ENCODE measurements around the gene DNAJC4. TPM values are rescaled to one million over a fixed set of nuclear protein-coding genes. Genes with fewer than 3 reads are reported as not detected.
A peak's percentile ranks its signal among the peaks of the same experiment; 100 is the strongest.

Gene DNAJC4
- total and polyA plus RNA-seq, 9 donors: 25.0 to 69.1 (median 43.1) TPM

GRCh38 chr11:64240435-64241240 lies 10.3 kb downstream of the DNAJC4 start, which contains the start of gene FKBP2:
Gene FKBP2, plus strand, starts transcription at chr11:64241095. Its CDS starts 1,293 bp downstream, at chr11:64242388.
- 2 to 4% (median 2%) methylated on average over 48 to 58 of the region's 58 CpGs for WGBS, 3 donors
- intact Hi-C loops (cut with DNase I): loop anchor here in 1 of 4 donors (1.0 to 5.0 kb wide), 2 partner anchors 30 to 67 kb away; partner anchors contain the start of gene ESRRA
- peak within 1 kb of the TSS; percentile 96 for H3K4me3 ChIP-seq
- TF ChIP-seq CTCF (IDR thresholded peaks at IDR 0.05) (peak in 1 of 3 donors; percentile 24), EP300 (IDR thresholded peaks at IDR 0.05) (peak; percentile 91), POLR2A (IDR thresholded peaks at IDR 0.05) (peak; percentile 82)
- peak; percentile 97 to 99 (median 98) for DNase-seq
- H3K27me3 ChIP-seq: no peaks in the 10 kb centered on the region
- H3K9me3 ChIP-seq: no peaks in the 10 kb centered on the region
- H3K27ac ChIP-seq: peak within 1 kb of the TSS; percentile 89 to 99
- no peaks in the 10 kb centered on the region for H3K36me3 ChIP-seq
- peaks cover 8% of the 10 kb centered on the region for H3K4me1 ChIP-seq (ENCODE audit: insufficient read depth)

GRCh38 chr11:64241241-64241490 lies 10.8 kb downstream of the DNAJC4 start:
- Histone ChIP-seq H3K4me3 (peak overlapping the region; percentile 96), H3K27me3 (no peaks in the 10 kb centered on the region), H3K9me3 (no peaks in the 10 kb centered on the region), H3K36me3 (no peaks in the 10 kb centered on the region), H3K27ac (peak overlapping the region; percentile 89 to 99), H3K4me1 (ENCODE audit: insufficient read depth) (peaks cover 13% of the 10 kb centered on the region)
- TF ChIP-seq CTCF (IDR thresholded peaks at IDR 0.05) (no peak), EP300 (IDR thresholded peaks at IDR 0.05) (no peak), POLR2A (IDR thresholded peaks at IDR 0.05) (no peak)
- 0 to 1% (median 1%) methylated on average over 20 to 24 of the region's 24 CpGs for WGBS, 3 donors
- DNase-seq: peak in 3 of 5 donors; percentile 100
- intact Hi-C loops (cut with DNase I): loop anchor here in 1 of 4 donors (1.0 to 5.0 kb wide), 2 partner anchors 29 to 66 kb away; partner anchors contain the start of gene ESRRA

- Histone ChIP-seq H3K27me3 (no peaks in the 10 kb centered on the region), H3K27ac (peak overlapping the region; percentile 39 to 89), H3K4me1 (ENCODE audit: insufficient read depth) (peaks cover 14% of the 10 kb centered on the region), H3K9me3 (no peaks in the 10 kb centered on the region), H3K4me3 (peak overlapping the region; percentile 96), H3K36me3 (no peaks in the 10 kb centered on the region)
- DNase-seq: peak in 4 of 5 donors; percentile 70 to 100 (median 90)
- intact Hi-C loops (cut with DNase I): loop anchor here in 1 of 4 donors (1.0 to 5.0 kb wide), 2 partner anchors 29 to 66 kb away; partner anchors contain the start of gene ESRRA
- WGBS, 3 donors: 0 to 1% (median 0%) methylated on average over 56 to 63 of the region's 63 CpGs
- no peak for TF ChIP-seq CTCF (IDR thresholded peaks at IDR 0.05)
- peak; percentile 51 for TF ChIP-seq POLR2A (IDR thresholded peaks at IDR 0.05)
These were observed 11.4 kb downstream of the DNAJC4 start for GRCh38 chr11:64241491-64242374.

- intact Hi-C loops (cut with DNase I): loop anchor here in 1 of 4 donors (5.0 kb wide), 1 partner anchor 64 kb away; the partner anchor contains the start of gene ESRRA
- WGBS, 3 donors: 76 to 82% (median 81%) methylated on average over 8 of the region's 8 CpGs
These were observed 13.0 kb downstream of the DNAJC4 start for GRCh38 chr11:64243236-64243854.

More at GRCh38 chr11:64243236-64243854, 13.0 kb downstream of the DNAJC4 start:
- no peaks in the 10 kb centered on the region for H3K9me3 ChIP-seq
- H3K27me3 ChIP-seq: no peaks in the 10 kb centered on the region
- TF ChIP-seq CTCF (IDR thresholded peaks at IDR 0.05): no peak
- TF ChIP-seq POLR2A (IDR thresholded peaks at IDR 0.05): no peak
- no peak for TF ChIP-seq EP300 (IDR thresholded peaks at IDR 0.05)
- no peak for DNase-seq
- H3K4me3 ChIP-seq: no peak overlapping the region
- no peak overlapping the region for H3K27ac ChIP-seq
- no peaks in the 10 kb centered on the region for H3K36me3 ChIP-seq
- H3K4me1 ChIP-seq (ENCODE audit: insufficient read depth): peaks cover 14% of the 10 kb centered on the region

All from ovary (tissue), 9 donors.